Caki2 (cell line): ENCODE data around the gene MARCHF6. TPM values are rescaled to one million over a fixed set of nuclear protein-coding genes. Genes with fewer than 3 reads are reported as not detected.
A peak's percentile ranks its signal among the peaks of the same experiment; 100 is the strongest.
"Not testable (repeated sequence)": the region's sequence is repeated elsewhere in the genome, so short reads cannot be mapped to it uniquely, and the experiment has no call there.

Experiments used
- DNase-seq: peaks from one replicate; pipeline ENCODE4 v3.0.0-alpha.2; 2015; ENCODE audit warnings: low read depth
- in situ Hi-C: cut with HindIII; loops from 2 replicates; pipeline ENCODE4 v1.10.0; 2016; ENCODE audit warnings: low sequenced_read_pairs, low pct_unique_long_range_greater_than_20kb, mixed read lengths
- total RNA-seq: library from RNA; depleted of rRNA; stranded (reverse); fragments of >200 nt; shearing (Covaris generic); gene quantifications from 2 replicates; pipeline ENCODE4 v1.2.3, GENCODE V29; 2014; ENCODE audit warnings: low replicate concordance

MARCHF6 gene
- total RNA-seq, 1 experiment from 2014 or later: 25.8 TPM

DNA sequence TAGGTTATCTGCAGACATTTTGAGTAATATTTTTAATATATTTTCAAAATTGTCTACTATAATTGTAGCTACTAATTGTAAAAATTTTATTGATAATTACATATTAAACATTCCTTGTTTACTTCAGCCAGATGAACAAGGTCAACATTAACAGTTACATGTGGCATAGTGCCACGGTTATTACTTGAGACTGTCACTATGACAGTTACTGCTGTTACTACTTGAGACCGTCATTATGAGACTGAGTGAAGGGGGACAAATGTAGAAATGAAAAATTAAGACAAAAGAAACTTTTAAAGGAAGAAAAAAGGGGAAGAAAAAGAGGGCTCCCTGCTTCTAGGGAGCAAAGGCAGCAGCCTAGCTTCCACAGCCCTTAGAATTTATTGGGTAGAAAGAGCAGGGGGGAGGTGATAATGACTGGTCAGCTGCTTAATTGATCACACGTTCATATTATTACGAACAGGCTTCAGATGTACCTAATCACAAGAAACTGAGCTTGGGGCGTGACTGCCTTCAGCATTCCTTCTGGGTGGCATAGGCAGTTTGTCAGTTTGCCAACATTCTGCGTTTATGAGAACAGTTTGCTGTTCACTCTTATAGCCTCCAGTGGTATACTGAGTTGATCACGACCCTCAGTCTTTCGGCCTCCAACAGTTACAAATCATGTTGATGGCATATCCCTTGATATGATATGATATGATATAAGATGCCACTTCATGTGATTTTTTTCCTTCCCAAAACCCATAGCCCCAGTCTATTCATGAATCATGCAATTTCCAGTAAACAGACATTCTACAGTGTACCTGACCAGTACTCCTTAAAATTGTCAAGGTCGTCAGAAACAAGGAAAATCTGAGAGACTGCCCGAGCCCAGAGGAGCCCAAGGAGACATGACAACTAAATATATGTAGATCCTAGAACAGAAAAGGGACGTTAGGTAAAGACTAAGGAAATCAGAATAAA, 13.1 kb downstream of the MARCHF6 start:
- in situ Hi-C loops: no loop called here

DNA sequence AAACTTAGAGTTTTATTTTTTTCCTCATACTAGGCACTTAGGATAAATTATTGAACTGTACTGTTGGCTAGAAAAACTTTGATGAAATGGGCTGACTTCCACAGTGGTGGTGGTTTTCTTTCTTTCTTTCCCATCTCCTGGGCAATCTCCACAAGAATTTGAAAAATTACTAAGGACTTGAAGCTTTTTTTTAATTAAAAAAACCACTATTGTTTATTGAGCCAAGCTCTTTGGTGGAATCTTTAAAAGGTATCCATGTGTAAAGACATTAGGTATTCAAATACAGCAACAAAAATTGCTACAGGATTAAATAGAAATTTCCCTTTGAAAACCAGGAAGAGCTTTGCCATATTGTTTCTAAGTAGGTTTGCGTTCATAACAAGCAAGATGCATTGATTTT, 14.1 kb downstream of the MARCHF6 start:
- no peak for DNase-seq
- in situ Hi-C loops: no loop called here

More for the DNA sequence above, 13.1 kb downstream of the MARCHF6 start:
- peak; percentile 45 for DNase-seq

GRCh38 chr5:10370931-10371330, 17.4 kb downstream of the MARCHF6 start:
- DNase-seq: no peak
- in situ Hi-C loops: no loop called here

GRCh38 chr5:10371369-10371768, 17.9 kb downstream of the MARCHF6 start:
- in situ Hi-C loops, DNase-seq: not testable (repeated sequence)

DNA sequence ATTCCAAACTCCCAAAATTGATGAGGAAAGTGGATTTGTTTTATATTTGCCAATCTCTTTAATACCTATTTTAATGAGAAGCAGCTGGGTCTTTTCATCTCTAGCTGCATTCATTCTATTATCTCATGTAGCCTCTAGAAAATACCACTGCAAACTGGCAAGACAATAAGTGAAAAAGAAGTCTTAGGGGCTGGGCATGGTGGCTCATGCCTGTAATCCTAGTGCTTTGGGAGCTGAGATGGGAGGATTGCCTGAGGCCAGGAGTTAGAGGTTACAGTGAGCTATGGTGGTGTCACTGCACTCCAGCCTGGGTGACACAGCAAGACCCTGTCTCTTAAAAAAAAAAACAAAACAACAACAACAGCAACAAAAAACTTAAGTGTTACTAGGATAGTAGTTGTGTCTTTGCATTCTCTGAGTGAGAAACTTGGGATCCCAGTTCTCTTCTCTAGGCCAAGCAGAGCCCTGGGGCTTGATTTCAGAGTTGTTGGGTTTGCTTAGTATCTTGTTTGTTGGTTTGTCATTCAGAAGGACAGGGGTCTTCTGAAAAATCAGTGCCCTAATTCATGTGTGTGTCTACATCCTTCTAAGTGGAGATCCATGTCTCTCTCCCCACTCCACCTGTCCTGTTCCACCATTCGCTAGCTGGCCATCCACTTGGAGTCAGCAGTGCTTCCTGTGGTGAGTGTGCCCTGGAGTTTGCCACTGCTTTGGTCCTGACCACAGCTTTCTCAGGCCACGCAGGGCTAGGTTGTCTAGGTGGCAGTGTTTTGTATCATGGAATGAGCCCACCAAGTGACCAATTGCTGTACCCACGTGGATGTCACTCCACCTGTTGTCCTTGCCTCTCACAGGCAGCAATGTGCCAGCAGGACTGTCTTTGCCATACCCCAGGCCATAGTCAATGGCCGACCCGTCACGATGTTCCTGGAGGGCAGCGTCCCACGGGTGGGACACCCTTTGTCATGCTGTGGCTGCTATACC, 19.5 kb downstream of the MARCHF6 start:
- DNase-seq: no peak
- in situ Hi-C loops: no loop called here

- in situ Hi-C loops: no loop called here
- no peak for DNase-seq
These were observed 20.8 kb downstream of the MARCHF6 start for GRCh38 chr5:10374046-10375022.

GRCh38 chr5:10375146-10375545, 21.7 kb downstream of the MARCHF6 start:
- in situ Hi-C loops, DNase-seq: not testable (repeated sequence)

- in situ Hi-C loops: no loop called here
- DNase-seq: no peak
These were observed 23.0 kb downstream of the MARCHF6 start for GRCh38 chr5:10376544-10376943.

DNA sequence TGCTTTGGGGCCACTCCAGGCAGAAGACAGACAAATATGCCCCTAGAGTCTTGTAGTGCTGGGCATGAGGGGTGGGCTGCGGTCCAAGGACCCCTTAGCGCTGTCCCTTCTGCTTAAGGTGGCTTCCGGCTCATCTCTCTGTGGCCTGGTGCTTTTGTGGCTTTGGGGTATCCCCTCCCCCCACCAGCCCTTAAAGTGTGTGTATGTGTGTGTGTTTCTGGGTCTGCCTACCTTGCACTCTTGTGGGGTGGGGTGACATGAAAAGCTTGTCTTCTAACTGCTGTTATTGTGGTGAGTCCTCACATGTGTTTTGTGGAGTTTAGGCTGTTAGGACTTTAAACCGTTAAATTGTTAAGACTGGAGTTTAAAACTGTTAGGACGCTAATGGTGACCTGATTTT, 23.6 kb downstream of the MARCHF6 start:
- in situ Hi-C loops: no loop called here

GRCh38 chr5:10381803-10382202, 28.3 kb downstream of the MARCHF6 start:
- in situ Hi-C loops: no loop called here
- DNase-seq: no peak

More for the DNA sequence above, 23.6 kb downstream of the MARCHF6 start:
- DNase-seq: no peak

- in situ Hi-C loops: no loop called here
These were observed 31.0 kb downstream of the MARCHF6 start for GRCh38 chr5:10384483-10384882.

GRCh38 chr5:10387690-10388089, 34.2 kb downstream of the MARCHF6 start:
- in situ Hi-C loops: no loop called here
- DNase-seq: no peak

More at GRCh38 chr5:10384483-10384882, 31.0 kb downstream of the MARCHF6 start:
- DNase-seq: no peak

DNA sequence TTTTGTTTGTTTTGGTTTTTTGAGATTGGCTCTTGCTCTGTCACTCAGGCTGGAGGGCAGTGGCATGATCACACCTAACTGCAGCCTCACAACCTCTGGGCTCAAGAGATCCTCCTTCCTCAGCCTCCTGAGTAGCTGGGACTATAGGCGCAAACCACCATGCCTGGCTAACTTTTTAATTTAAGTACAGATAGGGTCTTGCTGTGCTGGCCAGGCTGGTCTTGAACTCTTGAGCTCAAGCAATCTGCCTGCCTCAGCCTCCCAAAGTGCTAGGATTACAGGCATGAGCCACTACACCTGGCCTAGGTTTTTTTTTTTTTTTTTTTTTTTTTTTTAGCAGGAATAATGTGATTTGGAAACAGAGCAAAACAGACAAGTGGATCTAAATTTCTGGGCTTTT, 37.6 kb downstream of the MARCHF6 start:
- no peak for DNase-seq
- in situ Hi-C loops: no loop called here

- DNase-seq, in situ Hi-C loops: not testable (repeated sequence)
These were observed 39.3 kb downstream of the MARCHF6 start for GRCh38 chr5:10392567-10393328.

DNA sequence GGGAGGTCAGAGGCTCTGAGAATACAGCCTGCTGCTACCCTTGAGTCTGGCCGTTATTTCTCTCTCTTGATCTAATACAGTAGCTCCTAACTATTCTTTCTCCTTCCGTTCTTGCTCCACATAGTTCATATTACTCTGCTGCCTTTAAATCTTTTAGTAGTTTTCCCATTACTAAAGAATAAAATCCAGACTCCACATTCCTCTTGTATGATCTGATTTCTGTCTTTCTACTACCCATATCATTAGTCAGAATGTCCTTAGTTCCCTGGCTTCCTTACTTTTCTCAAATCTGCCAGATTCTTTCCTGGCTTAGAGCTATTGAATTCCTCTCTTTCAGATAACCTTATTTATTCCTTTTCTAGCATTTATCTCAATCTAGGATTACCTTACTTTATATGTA, 40.0 kb downstream of the MARCHF6 start:
- in situ Hi-C loops: no loop called here
- no peak for DNase-seq

- no peak for DNase-seq
- in situ Hi-C loops: no loop called here
These were observed 43.1 kb downstream of the MARCHF6 start for GRCh38 chr5:10396552-10396951.

DNA sequence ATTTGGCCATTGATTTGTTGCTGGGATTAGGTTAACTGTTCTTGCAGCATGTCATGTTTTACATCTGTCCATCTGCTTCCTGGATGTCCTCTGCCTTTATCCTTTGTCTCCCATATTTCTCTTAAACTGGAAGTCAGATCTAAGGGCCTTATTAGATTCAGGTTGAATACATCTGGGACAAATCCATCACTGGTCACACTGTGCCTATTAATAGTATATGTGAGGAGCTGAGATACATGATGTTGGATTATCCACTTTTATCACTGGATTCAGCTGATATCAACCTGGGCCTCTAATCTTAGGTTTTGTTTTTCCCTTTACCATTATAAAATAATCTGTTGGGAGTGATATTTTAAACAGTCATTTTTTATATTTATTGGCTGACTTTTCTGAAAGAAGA, 46.3 kb downstream of the MARCHF6 start:
- no peak for DNase-seq
- in situ Hi-C loops: no loop called here
